OCI-LY3 (cell line): ENCODE data around the gene MLXIP.

Source experiments
- CTCF ChIP-seq: fragments of 200-600, 300-600 bp; sonication (generic); IDR thresholded peaks from 2 replicates; pipeline ENCODE4 v1.5.1; 2014; ENCODE audit warnings: antibody characterized with exemption, low read length, low read depth
- EZH2phosphoT487 ChIP-seq: fragments of 200-600 bp; shearing (Covaris generic); IDR thresholded peaks from 2 replicates; pipeline ENCODE4 v1.6.1; 2018; ENCODE audit warnings: antibody characterized with exemption, mixed run types, low read depth

DNA sequence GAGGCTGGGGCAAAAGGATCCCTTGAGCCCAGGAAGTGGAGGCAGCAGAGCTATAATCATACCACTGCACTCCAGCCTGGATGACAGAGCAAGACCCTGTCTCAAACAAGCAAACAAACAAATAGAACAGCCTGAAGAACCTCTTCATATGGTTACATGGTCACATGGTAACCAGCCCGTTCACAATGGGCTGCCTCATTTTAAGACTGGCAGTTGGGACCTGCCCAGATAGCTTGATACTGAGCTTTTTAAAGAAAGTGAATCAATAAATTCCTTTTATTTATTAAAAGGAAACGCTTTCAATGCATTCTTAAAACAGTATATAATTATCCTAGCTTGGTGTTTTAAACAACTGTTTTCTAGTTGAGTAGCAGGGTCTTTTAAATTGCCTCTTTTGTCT is 10.5 kb downstream of the MLXIP start:
- TF ChIP-seq EZH2phosphoT487 (no peak), CTCF (no peak)
